ENCODE measurements around the gene SUGP1.

The SUGP1 gene

DNA sequence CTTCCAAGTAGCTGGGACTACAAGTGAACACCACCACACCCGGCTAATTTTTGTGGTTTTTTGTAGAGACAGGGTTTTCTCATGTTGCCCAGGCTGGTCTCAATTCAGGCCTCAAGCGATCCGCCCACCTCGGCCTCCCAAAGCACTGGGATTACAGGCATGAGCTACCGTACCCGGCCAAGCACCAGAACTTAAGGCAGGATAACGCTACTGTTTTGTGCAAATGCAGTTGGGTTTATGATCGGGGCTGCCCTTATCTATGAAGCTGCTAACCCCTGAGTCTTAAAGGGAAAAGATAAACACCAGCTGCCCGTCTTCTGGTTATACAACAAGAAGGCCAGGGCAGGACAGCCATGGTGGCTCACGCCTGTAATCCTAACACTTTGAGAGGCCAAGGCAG, 34.6 kb downstream of the SUGP1 start:
- Histone ChIP-seq H3K4me3 (IDR thresholded peaks at IDR 0.05; ENCODE audit: insufficient read depth, low read depth, low read length) (no peak overlapping the region), H3K4me1 (ENCODE audit: low read depth, poor library complexity, severe bottlenecking) (no peaks in the 10 kb centered on the region), H3K36me3 (ENCODE audit: insufficient read depth) (no peaks in the 10 kb centered on the region), H3K79me2 (ENCODE audit: insufficient read depth, low read depth) (no peaks in the 10 kb centered on the region), H2AFZ (ENCODE audit: low read depth) (no peak overlapping the region), H4K20me1 (ENCODE audit: insufficient read depth) (no peaks in the 10 kb centered on the region), H3K9ac (no peak overlapping the region), H3K27me3 (ENCODE audit: insufficient read depth, low read depth) (no peaks in the 10 kb centered on the region), H3K27ac (no peak overlapping the region), H3K4me2 (no peak overlapping the region)
- TF ChIP-seq CTCF (conservative IDR thresholded peaks at IDR 0.05; ENCODE audit: low read depth, low read length) = no peak

DNA sequence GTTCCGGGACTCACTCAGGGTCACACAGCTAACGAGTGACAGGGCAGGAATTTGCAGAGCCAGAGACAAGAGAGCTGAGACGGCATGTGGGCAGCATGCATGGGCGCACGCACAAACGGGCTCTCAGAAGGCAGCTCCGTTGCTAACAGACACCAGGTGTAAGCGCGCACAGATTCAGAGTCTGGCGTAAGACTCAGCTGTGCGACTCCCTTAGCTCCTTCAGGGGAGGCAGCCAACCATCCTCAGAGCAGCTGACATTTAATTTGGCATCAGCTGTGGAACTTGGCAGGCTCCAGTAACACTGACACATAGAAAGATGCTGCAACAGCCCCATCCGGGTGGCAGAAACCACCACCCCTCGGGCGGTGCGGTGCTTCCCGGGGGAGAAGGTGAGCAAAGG, 39.7 kb downstream of the SUGP1 start:
- Histone ChIP-seq H3K4me2 (no peak overlapping the region), H3K9ac (no peak overlapping the region), H3K79me2 (ENCODE audit: insufficient read depth, low read depth) (no peaks in the 10 kb centered on the region), H3K27ac (no peak overlapping the region), H3K36me3 (ENCODE audit: insufficient read depth) (no peaks in the 10 kb centered on the region), H3K27me3 (ENCODE audit: insufficient read depth, low read depth) (no peaks in the 10 kb centered on the region), H2AFZ (ENCODE audit: low read depth) (no peak overlapping the region), H4K20me1 (ENCODE audit: insufficient read depth) (no peaks in the 10 kb centered on the region), H3K4me3 (IDR thresholded peaks at IDR 0.05; ENCODE audit: insufficient read depth, low read depth, low read length) (no peak overlapping the region), H3K4me1 (ENCODE audit: low read depth, poor library complexity, severe bottlenecking) (no peaks in the 10 kb centered on the region)
- TF ChIP-seq CTCF (conservative IDR thresholded peaks at IDR 0.05; ENCODE audit: low read depth, low read length) = no peak

- H2AFZ ChIP-seq (ENCODE audit: low read depth) = no peak overlapping the region
- H3K4me3 ChIP-seq (IDR thresholded peaks at IDR 0.05; ENCODE audit: insufficient read depth, low read depth, low read length) = no peak overlapping the region
- H3K79me2 ChIP-seq (ENCODE audit: insufficient read depth, low read depth) = no peaks in the 10 kb centered on the region
- no peaks in the 10 kb centered on the region for H3K27me3 ChIP-seq (ENCODE audit: insufficient read depth, low read depth)
- TF ChIP-seq CTCF (conservative IDR thresholded peaks at IDR 0.05; ENCODE audit: low read depth, low read length) = no peak
- H4K20me1 ChIP-seq (ENCODE audit: insufficient read depth) = no peaks in the 10 kb centered on the region
- H3K4me1 ChIP-seq (ENCODE audit: low read depth, poor library complexity, severe bottlenecking) = no peaks in the 10 kb centered on the region
- no peak overlapping the region for H3K27ac ChIP-seq
- H3K4me2 ChIP-seq = no peak overlapping the region
- H3K36me3 ChIP-seq (ENCODE audit: insufficient read depth) = no peaks in the 10 kb centered on the region
- no peak overlapping the region for H3K9ac ChIP-seq
Measured at GRCh38 chr19:19279853-19280252, 40.5 kb downstream of the SUGP1 start.

GRCh38 chr19:19279062-19279612, 41.2 kb downstream of the SUGP1 start:
- Histone ChIP-seq H3K4me3 (IDR thresholded peaks at IDR 0.05; ENCODE audit: insufficient read depth, low read depth, low read length) (no peak overlapping the region), H3K27me3 (ENCODE audit: insufficient read depth, low read depth) (no peaks in the 10 kb centered on the region), H3K4me2 (no peak overlapping the region), H3K36me3 (ENCODE audit: insufficient read depth) (no peaks in the 10 kb centered on the region), H2AFZ (ENCODE audit: low read depth) (no peak overlapping the region), H3K4me1 (ENCODE audit: low read depth, poor library complexity, severe bottlenecking) (no peaks in the 10 kb centered on the region), H3K9ac (no peak overlapping the region), H3K79me2 (ENCODE audit: insufficient read depth, low read depth) (no peaks in the 10 kb centered on the region), H4K20me1 (ENCODE audit: insufficient read depth) (no peaks in the 10 kb centered on the region), H3K27ac (no peak overlapping the region)
- no peak for TF ChIP-seq CTCF (conservative IDR thresholded peaks at IDR 0.05; ENCODE audit: low read depth, low read length)

Measured in KMS-11 (cell line).